ENCODE measurements around the gene MMP14.
"Not testable (repeated sequence)": the region's sequence is repeated elsewhere in the genome, so short reads cannot be mapped to it uniquely, and the experiment has no call there.

MMP14 gene

GRCh38 chr14:22814941-22815713, 21.3 kb upstream of the MMP14 start, which contains the start of gene SLC7A7:
Gene SLC7A7 (minus strand): TSS chr14:22815435. CDS start chr14:22813398, 2,037 bp downstream.
- WGBS, result 63% methylated on average over 10 of the region's 10 CpGs
- H3K4me1 ChIP-seq (ENCODE audit: insufficient read depth, low read length), result peaks cover 20% of the 10 kb centered on the region
- no peaks in the 10 kb centered on the region for H3K9me3 ChIP-seq (ENCODE audit: insufficient read depth, low read depth, low read length)
- no peak within 1 kb of the TSS; the same call in 1 of the 2 replicates for H3K9ac ChIP-seq (ENCODE audit: low read depth, low read length)
- no peaks in the 10 kb centered on the region for H3K27me3 ChIP-seq (ENCODE audit: insufficient read depth, low read length)
- no peaks in the 10 kb centered on the region for H3K36me3 ChIP-seq (ENCODE audit: insufficient read depth, low read length)
- no peak within 1 kb of the TSS for H3K27ac ChIP-seq (ENCODE audit: low read depth, low read length)
- 0 out of 2 replicates have a peak within 1 kb of the TSS, but pooled peaks have one; percentile 2 for H3K4me3 ChIP-seq (ENCODE audit: low read length)

- H3K9me3 ChIP-seq (ENCODE audit: insufficient read depth, low read depth, low read length), result no peaks in the 10 kb centered on the region
- no peaks in the 10 kb centered on the region for H3K27me3 ChIP-seq (ENCODE audit: insufficient read depth, low read length)
- no peak overlapping the region for H3K9ac ChIP-seq (ENCODE audit: low read depth, low read length)
- H3K4me3 ChIP-seq (ENCODE audit: low read length), result peak overlapping the region; percentile 36
- WGBS, result 32% methylated on average over 9 of the region's 10 CpGs
- peaks cover 40% of the 10 kb centered on the region for H3K4me1 ChIP-seq (ENCODE audit: insufficient read depth, low read length)
- H3K36me3 ChIP-seq (ENCODE audit: insufficient read depth, low read length), result no peaks in the 10 kb centered on the region
- H3K27ac ChIP-seq (ENCODE audit: low read depth, low read length), result no peak overlapping the region
Measured at GRCh38 chr14:22819151-22819988, 17.0 kb upstream of the MMP14 start.

- WGBS, result 60% methylated on average over 1 of the region's 1 CpG
- Histone ChIP-seq H3K9me3 (ENCODE audit: insufficient read depth, low read depth, low read length) (no peaks in the 10 kb centered on the region), H3K4me3 (ENCODE audit: low read length) (peak overlapping the region; percentile 85; the same call in 1 of the 2 replicates), H3K9ac (ENCODE audit: low read depth, low read length) (no peak overlapping the region), H3K4me1 (ENCODE audit: insufficient read depth, low read length) (peaks cover 38% of the 10 kb centered on the region), H3K36me3 (ENCODE audit: insufficient read depth, low read length) (no peaks in the 10 kb centered on the region), H3K27me3 (ENCODE audit: insufficient read depth, low read length) (no peaks in the 10 kb centered on the region), H3K27ac (ENCODE audit: low read depth, low read length) (peak overlapping the region; percentile 60; the same call in 1 of the 2 replicates)
Measured at GRCh38 chr14:22820731-22821130, 15.7 kb upstream of the MMP14 start.

- Histone ChIP-seq H3K36me3 (ENCODE audit: insufficient read depth, low read length) (no peaks in the 10 kb centered on the region), H3K4me1 (ENCODE audit: insufficient read depth, low read length) (peaks cover 38% of the 10 kb centered on the region), H3K4me3 (ENCODE audit: low read length) (peak overlapping the region; percentile 85), H3K9me3 (ENCODE audit: insufficient read depth, low read depth, low read length) (no peaks in the 10 kb centered on the region), H3K27ac (ENCODE audit: low read depth, low read length) (peak overlapping the region; percentile 60; the same call in 1 of the 2 replicates), H3K9ac (ENCODE audit: low read depth, low read length) (peak overlapping the region; percentile 96), H3K27me3 (ENCODE audit: insufficient read depth, low read length) (no peaks in the 10 kb centered on the region)
- whole genome bisulfite sequencing, result 15% methylated on average over 24 of the region's 24 CpGs
Measured at GRCh38 chr14:22821193-22822015, 15.0 kb upstream of the MMP14 start.

GRCh38 chr14:22822016-22822570, 14.3 kb upstream of the MMP14 start:
- H3K27ac ChIP-seq (ENCODE audit: low read depth, low read length), result peak overlapping the region; percentile 97
- H3K9me3 ChIP-seq (ENCODE audit: insufficient read depth, low read depth, low read length), result no peaks in the 10 kb centered on the region
- peak overlapping the region; percentile 96 for H3K9ac ChIP-seq (ENCODE audit: low read depth, low read length)
- peak overlapping the region; percentile 85 for H3K4me3 ChIP-seq (ENCODE audit: low read length)
- 1% methylated on average over 28 of the region's 32 CpGs for WGBS
- no peaks in the 10 kb centered on the region for H3K27me3 ChIP-seq (ENCODE audit: insufficient read depth, low read length)
- H3K36me3 ChIP-seq (ENCODE audit: insufficient read depth, low read length), result no peaks in the 10 kb centered on the region
- H3K4me1 ChIP-seq (ENCODE audit: insufficient read depth, low read length), result peaks cover 39% of the 10 kb centered on the region

- Histone ChIP-seq H3K27ac (ENCODE audit: low read depth, low read length) (peak overlapping the region; percentile 97), H3K9ac (ENCODE audit: low read depth, low read length) (peak overlapping the region; percentile 96), H3K27me3 (ENCODE audit: insufficient read depth, low read length) (no peaks in the 10 kb centered on the region), H3K9me3 (ENCODE audit: insufficient read depth, low read depth, low read length) (no peaks in the 10 kb centered on the region), H3K36me3 (ENCODE audit: insufficient read depth, low read length) (no peaks in the 10 kb centered on the region), H3K4me3 (ENCODE audit: low read length) (peak overlapping the region; percentile 85), H3K4me1 (ENCODE audit: insufficient read depth, low read length) (peaks cover 41% of the 10 kb centered on the region)
- WGBS, result under 1% methylated on average over 34 of the region's 34 CpGs
Measured at GRCh38 chr14:22822571-22823098, 13.8 kb upstream of the MMP14 start.

- no peak overlapping the region for H3K27ac ChIP-seq (ENCODE audit: low read depth, low read length)
Measured at GRCh38 chr14:22824711-22825359, 11.6 kb upstream of the MMP14 start.

GRCh38 chr14:22829076-22829660, 7.2 kb upstream of the MMP14 start:
- Histone ChIP-seq H3K4me3 (ENCODE audit: low read length) (peak overlapping the region; percentile 91), H3K27ac (ENCODE audit: low read depth, low read length) (peak overlapping the region; percentile 8), H3K36me3 (ENCODE audit: insufficient read depth, low read length) (peaks cover 21% of the 10 kb centered on the region), H3K9ac (ENCODE audit: low read depth, low read length) (peak overlapping the region; percentile 87), H3K4me1 (ENCODE audit: insufficient read depth, low read length) (peaks cover 12% of the 10 kb centered on the region; the same call in 1 of the 2 replicates)
- not testable (repeated sequence) for H3K27me3 ChIP-seq (ENCODE audit: insufficient read depth, low read length); H3K9me3 ChIP-seq (ENCODE audit: insufficient read depth, low read depth, low read length)
- 83% methylated on average over 12 of the region's 12 CpGs for WGBS

More at GRCh38 chr14:22824711-22825359, 11.6 kb upstream of the MMP14 start:
- Histone ChIP-seq H3K9ac (ENCODE audit: low read depth, low read length) (no peak overlapping the region), H3K4me3 (ENCODE audit: low read length) (no peak overlapping the region), H3K9me3 (ENCODE audit: insufficient read depth, low read depth, low read length) (no peaks in the 10 kb centered on the region), H3K4me1 (ENCODE audit: insufficient read depth, low read length) (peaks cover 32% of the 10 kb centered on the region), H3K27me3 (ENCODE audit: insufficient read depth, low read length) (no peaks in the 10 kb centered on the region), H3K36me3 (ENCODE audit: insufficient read depth, low read length) (no peaks in the 10 kb centered on the region)
- 73% methylated on average over 7 of the region's 8 CpGs for WGBS

- 2% methylated on average over 41 of the region's 41 CpGs for WGBS
- Histone ChIP-seq H3K27me3 (ENCODE audit: insufficient read depth, low read length) (no peaks in the 10 kb centered on the region), H3K4me3 (ENCODE audit: low read length) (peak within 1 kb of the TSS; percentile 91), H3K27ac (ENCODE audit: low read depth, low read length) (peak within 1 kb of the TSS; percentile 69), H3K4me1 (ENCODE audit: insufficient read depth, low read length) (peaks cover 9% of the 10 kb centered on the region; the same call in 1 of the 2 replicates), H3K9me3 (ENCODE audit: insufficient read depth, low read depth, low read length) (no peaks in the 10 kb centered on the region), H3K36me3 (ENCODE audit: insufficient read depth, low read length) (peaks cover 28% of the 10 kb centered on the region), H3K9ac (ENCODE audit: low read depth, low read length) (peak within 1 kb of the TSS; percentile 87)
Measured at GRCh38 chr14:22829661-22830442, 6.5 kb upstream of the MMP14 start, which contains the start of gene MRPL52. Gene MRPL52 (plus strand): TSS chr14:22829887. CDS start chr14:22829913, 26 bp downstream.
